Left forelimb (tissue), 1 donor: ENCODE data around the gene ZNF223.
A peak's percentile ranks its signal among the peaks of the same experiment; 100 is the strongest.

Experiments
- DNase-seq: peaks from one replicate; pipeline ENCODE4 v3.0.0-alpha.2; 2018; ENCODE audit warnings: low spot score

The ZNF223 gene

DNA sequence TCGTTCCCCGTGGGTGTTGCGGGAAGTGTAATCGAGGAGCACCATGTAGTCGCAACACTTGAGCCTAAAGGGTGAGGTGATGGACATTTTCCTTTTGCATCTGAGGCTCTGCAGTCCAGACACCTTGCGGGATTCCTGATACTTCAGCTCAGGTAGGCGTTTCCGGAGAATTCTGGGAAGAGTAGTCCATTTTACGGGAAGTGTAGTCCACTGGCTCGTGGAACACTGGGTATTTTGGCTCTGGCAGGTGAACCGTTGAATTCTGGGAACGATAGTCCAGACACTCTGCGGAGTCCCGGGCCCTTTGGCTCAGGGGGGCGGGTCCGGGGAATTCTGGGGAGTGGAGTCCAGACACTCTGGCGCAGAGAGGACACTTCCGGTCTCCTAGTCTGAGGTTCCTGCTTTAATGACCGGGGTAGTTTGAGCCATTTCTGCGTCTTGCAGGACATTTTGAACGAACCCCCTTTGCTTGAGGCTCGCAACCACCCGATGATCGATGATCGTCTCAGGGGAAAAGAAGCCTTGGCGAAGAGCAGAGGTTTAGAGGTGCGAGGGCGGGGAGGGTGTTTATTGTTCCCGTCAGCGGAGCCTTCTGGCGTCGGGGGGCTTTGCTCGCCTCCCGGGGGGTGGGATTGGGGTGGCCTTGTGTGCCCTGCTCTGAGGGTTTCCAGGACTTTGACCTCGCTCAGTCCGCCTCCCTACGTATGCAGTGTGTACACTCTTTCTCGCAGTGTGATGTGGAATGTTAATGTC is at the start of gene ZNF223:
Gene ZNF223, plus strand, starts transcription at position 387 of the 753 bp plus-strand sequence. CDS start 3,141 bp downstream, outside the sequence.
- peak; percentile 94 for DNase-seq

DNA sequence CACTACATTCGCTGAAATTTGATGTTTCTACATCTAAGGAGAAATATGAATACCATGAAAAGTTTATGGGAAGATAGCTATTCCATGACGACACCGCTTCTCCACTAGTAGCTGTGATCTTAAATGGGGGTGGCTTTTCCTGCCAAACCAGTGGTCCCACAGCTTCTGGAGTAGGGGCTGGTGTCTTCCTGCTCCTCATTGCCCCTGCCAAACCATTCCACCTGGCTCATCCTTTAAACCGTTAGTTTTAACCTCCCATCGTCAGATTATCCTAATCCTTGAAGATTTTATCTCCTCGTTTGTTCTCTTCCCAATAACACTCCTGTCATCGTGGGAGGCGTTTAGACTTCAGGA is 49.6 kb upstream of the ZNF223 start:
- DNase-seq = no peak

DNA sequence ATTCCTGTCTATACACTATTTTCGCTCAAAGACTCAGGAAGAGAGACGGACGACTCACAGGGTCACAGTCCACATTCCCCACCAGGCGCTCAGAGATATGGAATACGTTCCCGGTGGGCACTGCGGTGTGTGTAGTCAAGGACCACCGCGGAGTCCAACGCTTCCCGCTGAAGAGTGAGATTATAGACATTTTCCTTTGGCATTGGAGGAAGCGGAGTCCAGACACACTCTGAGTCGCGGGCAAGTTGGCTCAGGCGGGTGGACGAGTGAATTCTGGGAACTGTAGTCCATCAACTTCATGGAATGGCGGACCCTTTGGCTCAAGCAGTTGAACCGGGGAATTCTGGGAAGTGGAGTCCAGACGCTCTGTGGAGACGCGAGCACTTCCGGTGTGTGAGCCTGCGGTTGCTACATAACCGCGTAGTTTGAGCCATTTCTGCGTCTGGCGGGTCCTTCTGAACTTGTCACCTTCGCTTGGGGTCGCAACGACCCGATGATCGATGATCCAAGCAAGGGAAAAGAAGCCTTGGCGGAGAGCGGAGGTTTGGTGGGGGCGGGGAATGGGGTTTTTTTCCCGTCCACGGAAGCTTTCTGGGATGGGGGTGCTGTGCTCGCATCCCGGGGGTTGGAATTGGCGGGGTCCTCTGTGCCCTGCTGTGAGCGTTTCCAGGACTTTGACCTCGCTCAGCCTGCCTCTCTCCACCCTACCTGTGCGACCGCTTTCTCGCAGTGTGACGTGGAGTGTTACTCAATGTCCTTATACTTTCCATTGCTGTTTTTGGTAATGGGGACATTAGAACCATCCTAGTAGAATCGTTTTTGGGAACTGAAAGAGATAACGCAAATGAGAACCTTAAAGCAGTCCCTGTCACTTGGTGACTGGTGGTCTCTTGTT is 49.0 kb upstream of the ZNF223 start, which contains the start of gene ZNF230:
Gene ZNF230, plus strand, starts transcription at position 392 of the 895 bp plus-strand sequence. CDS start 4,122 bp downstream, outside the sequence.
- peak; percentile 91 for DNase-seq

DNA sequence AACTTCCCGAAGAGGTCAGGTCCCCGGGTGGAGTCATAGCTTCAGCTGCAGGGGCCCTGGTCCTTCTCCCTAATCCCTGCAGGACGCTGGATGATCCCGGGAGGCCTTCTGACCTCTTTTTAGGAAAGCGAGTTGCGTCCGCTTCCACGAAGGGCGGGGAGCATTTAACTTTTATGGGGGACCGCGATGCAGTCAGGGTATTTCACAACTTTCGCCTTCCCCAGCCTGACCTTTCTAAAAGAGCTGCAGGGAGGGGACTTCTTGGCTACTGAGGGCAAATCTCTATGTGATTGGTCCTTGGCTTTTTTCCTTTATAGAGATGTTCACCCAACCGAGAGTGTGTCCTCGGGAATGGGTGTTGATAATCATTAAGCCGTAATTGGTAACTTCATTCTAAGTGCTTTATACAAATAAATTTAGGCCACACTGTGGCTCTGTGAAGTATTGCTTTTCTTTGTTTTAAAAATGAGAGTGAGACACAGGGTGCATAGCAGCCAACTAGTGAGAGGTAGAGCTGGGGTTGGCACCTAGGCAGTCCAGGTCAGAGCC is 48.3 kb upstream of the ZNF223 start:
- no peak for DNase-seq

DNA sequence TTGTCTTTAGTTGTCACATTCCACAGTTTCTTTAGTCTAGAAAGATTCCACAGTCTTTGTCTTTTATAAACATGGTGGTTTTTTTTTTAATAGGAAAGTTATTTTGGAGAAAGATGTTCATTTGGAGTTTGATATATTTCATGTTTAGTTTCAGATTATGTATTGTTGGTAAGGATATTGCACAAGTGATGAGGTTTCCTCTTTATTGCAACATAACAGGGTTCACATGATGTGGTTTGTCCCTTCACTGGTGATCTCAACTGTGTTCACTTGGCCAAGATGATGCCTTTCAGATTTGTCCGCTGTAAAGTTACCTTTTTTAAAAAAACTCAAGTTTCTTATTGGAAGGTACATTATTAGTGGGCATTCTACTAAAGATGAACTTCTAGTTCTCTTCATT is 45.9 kb upstream of the ZNF223 start:
- DNase-seq = no peak

DNA sequence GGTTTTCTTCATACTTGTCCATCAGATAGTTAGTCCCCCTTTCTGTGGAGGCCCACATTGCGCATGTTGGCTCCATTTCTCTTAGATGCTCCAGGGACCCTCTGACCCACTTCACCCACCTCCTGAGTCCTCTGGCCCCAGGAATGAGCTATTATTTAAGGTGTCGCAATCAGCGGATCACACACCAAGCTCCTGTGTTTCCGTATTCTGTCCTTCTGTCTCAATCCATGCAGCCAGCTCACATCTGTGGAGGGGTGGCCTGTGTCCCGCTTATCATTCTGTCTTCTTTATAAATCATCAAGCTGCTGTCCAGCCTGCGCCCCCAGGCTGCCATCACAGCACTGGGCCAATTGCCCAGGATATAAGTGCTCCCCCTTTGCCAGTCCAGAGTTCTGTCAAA is 44.4 kb upstream of the ZNF223 start:
- DNase-seq = no peak

DNA sequence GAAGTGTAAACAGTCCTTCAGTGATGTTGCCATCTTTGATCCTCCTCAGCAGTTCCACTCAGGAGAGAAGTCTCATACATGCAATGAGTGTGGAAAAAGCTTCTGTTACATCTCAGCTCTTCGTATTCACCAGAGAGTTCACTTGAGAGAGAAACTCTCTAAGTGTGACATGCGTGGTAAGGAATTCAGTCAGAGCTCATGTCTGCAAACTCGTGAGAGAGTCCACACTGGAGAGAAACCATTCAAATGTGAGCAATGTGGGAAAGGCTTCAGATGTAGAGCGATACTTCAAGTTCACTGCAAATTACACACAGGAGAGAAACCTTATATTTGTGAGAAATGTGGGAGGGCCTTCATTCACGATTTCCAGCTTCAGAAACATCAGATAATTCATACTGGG is 41.4 kb upstream of the ZNF223 start:
- no peak for DNase-seq

DNA sequence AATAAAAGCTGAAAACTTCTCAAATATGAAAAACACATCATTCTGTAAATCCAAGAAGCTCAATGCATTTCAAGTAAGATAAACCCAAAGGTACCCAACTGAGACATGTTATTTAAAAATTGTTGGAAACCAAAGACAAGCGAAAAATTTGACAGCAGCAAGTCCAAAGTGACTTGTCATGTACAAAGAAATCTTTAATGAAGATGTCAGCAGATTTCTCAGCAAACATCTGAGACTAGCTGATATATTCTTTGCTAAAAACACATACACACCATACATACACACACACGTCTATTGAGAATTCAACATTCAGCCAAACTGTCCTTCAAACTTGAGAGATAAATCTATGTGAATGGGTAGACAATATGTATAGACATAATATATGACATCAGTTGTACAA is 32.3 kb upstream of the ZNF223 start:
- no peak for DNase-seq

DNA sequence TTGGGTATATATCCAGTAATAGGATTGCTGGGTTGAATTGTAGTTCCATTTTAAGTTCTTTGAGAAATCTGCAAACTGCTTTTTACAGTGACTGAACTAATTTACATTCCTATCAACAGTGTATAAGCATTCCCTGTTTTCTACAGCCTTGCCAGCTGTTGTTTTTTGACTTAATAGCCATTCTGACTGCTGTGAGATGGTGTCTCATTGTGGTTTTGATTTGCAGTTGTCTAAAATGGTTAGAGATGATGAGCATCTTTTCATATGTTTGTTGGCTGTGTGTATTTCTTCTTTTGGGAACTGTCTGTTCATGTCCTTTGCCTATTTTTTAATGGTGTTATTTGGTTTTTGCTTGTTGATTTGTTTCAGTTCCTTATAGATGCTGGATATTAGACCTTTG is 30.6 kb upstream of the ZNF223 start:
- DNase-seq = no peak

DNA sequence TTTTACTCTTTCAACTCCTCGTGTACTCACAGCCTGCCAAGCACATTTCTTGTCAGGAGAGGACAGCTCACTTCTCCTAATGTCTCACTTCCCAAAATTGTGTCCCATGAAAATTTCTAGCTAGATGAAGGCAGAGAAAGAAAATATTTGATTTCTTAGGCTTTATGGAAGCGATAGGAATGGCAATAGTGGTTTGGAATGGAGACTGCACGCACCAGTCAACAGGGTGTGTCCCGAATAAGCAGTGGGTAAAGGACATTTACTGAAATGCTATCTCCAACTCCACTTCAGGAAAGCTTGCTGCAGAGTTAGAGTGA is 27.0 kb upstream of the ZNF223 start:
- DNase-seq = no peak

DNA sequence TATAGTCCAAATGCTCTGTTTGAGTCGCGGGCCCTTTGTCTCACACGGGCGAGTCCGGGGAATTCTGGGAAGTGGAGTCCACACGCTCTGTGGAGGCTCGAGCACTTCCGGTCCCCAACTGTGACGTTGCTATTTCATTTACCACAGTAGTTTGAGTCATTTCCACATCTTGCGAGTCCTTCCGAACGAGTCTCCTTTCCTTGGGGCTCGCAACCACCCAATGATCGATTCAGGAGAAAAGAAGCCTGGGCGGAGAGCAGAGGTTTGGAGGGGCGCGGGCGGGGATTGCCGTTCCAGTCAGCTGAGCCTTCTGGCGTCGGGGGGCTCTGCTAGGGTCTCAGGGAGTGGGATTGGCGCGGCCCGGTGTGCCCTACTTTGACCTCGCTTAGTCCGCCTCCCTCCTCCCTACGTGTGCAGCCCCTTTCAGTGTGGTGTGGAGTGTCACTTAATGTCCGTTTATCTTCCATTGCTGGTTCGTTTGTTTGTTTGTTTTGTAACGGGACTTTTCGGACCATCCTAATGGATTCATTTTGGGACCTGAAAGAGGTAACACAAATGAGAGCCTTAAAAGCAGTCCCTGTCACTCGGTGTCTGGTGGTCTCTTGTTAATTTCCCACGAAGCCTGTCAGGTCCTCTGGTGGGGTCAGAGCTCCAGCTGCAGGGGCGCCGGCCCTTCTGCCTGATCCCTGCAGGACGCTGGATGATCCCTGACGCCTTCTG is 26.5 kb upstream of the ZNF223 start, which contains the start of gene ZNF222:
Gene ZNF222, plus strand, starts transcription at position 163 of the 720 bp plus-strand sequence. Its CDS starts 58 bp downstream, at position 221.
- DNase-seq = peak; percentile 86

DNA sequence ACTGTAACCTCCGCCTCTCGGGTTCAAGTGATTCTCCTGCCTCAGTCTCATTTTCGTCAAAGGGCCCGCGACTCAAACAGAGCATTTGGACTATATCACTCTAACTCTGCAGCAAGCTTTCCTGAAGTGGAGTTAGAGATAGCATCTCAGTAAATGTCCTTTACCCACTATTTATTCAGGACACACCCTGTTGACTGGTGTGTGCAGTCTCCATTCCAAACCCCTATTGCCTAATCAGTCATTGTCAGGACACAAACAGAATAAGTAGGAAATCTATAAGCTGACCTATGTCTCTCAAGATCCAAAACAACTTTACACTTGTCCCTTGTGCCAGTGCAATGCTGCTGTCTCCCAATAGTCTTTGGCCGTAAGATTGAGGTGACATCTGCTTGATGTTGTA is 25.2 kb upstream of the ZNF223 start:
- DNase-seq = no peak

DNA sequence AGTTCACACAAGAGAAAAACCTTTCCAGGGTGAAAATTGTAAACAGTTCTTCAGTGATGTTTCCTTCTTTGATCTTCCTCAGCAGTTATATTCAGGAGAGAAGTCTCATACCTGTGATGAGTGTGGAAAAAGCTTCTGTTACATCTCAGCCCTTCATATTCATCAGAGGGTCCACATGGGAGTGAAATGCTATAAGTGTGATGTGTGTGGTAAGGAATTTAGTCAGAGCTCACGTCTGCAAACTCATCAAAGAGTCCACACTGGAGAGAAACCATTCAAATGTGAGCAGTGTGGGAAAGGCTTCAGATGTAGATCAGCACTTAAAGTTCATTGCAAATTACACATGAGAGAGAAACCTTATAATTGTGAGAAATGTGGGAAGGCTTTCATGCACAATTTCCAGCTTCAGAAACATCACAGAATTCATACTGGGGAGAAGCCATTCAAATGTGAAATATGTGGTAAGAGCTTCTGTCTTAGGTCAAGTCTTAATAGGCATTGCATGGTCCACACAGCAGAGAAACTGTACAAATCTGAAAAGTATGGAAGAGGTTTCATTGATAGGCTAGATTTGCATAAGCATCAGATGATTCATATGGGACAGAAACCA is 19.7 kb upstream of the ZNF223 start:
- DNase-seq = no peak

DNA sequence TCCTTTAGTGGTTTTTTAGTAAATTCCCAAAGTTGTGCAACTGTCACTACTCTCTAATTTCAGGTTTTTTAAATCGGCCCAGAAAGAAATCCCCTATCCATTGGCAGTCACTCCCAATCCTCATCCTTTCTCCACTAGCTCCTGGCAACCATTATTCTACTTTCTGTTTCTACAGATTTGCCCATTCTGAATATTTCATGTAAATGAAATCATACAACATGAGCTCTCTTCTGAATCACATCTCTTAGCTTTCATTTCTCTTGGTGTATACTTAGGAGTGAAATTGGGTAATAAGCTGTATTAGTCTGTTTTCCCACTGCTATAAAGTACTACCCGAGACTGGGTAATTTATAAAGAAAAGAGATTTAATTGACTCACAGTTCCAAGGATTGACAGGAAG is 9.7 kb upstream of the ZNF223 start:
- no peak for DNase-seq

DNA sequence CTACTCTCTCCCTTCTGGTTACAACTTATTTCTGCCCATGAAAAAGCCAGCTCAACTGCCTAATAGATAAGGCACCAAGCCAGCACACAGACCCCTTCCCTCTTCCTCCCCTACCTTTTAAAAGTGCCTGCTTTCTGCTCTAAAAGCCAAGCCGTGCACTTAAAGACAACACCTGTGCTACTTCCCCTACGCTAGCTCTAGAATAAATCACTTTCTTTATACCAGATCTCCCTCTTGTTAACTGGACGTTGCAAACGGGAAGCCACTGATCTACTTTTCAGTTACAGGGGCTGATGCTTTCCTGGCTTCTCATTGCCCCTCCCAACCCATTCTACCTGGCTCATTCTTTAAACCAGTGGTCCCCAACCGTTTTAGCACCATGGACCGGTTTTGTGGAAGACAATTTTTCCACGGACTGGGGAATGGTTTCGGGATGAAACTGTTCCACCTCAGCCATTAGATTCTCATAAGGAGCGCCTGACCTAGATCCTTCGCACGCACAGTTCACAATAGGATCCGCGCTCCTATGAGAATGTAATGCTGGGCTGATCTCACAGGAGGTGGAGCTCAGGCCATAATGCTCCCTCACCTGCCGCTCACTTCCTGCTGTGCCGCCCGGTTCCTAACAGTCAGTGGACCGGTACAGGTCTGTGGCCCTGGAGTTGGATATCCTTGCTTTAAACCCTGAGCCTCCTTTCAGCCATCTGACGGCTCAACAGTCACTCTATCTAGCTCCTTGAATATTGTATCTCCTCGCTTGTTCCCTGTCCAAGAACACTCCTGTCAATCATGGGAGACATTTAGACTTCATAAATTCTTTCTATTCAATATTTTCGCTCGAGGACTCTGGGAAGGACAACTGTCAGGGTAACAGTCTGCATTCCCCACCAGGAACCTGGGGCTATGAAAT is 841 bp upstream of the ZNF223 start:
- no peak for DNase-seq

DNA sequence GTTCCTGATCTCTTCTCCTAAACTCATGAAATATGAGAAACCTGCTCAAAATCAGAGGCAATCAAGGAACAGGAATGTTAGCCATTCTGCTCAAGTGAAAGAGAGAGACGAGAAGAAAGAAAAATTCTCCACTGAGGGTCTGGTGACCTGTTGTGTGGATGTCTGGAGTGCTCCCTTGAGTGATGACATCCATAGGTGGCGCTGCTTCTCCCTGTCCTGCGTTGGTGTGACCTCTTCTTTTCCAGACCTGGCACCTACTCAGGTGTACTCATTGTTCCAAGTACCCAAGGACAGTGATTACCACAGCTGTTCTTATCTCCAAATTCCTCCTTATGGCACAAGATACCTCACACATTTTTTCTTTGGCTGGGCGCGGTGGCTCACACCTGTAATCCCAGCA is 4.0 kb downstream of the ZNF223 start:
- no peak for DNase-seq

DNA sequence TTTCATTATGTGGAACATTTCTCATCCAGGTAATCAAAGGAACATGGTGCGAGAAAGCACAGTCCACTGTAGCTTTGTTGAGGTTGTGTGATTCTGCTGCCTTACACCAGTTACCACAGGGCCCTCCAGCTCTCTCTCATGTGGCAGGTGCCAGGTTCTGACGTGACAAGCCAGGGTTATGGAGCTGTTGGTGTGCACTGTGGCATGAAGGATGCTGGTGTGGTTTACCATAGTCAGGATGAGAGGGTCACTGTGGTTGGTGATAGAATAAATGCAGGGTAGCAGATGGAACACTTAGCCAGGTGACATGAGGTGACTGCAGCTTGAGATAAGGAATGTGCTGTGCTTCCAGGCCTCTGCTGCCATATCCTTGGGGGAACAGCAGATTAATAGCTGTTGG is 7.4 kb downstream of the ZNF223 start:
- DNase-seq = no peak

DNA sequence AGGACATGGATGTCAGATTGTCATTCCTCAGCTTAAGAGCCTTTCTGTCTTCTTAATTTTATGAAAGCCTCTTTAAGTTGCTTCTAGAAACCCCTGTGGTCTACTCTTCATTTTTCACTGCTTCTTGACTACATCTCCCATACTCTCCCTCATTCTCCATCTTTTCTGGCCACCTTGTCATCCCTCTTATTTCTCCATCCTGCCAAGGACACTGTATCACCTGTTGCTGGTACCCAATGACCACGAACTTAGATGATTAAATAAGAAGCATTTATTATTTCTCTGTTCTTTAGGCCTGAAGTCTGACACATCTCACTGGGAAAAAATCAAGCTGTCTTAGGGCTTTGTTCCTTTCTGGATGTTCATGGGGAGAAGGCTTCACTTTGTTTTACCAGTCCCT is 9.2 kb downstream of the ZNF223 start:
- no peak for DNase-seq

DNA sequence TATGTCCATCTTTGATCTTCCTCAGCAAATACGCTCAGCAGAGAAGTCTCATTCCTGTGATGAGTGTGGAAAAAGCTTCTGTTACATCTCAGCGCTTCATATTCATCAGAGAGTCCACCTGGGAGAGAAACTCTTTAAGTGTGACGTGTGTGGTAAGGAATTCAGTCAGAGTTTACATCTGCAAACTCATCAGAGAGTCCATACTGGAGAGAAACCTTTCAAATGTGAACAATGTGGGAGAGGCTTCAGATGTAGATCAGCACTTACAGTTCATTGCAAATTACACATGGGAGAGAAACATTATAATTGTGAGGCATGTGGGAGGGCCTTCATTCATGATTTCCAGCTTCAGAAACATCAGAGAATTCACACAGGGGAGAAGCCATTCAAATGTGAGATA is 14.5 kb downstream of the ZNF223 start:
- DNase-seq = no peak

DNA sequence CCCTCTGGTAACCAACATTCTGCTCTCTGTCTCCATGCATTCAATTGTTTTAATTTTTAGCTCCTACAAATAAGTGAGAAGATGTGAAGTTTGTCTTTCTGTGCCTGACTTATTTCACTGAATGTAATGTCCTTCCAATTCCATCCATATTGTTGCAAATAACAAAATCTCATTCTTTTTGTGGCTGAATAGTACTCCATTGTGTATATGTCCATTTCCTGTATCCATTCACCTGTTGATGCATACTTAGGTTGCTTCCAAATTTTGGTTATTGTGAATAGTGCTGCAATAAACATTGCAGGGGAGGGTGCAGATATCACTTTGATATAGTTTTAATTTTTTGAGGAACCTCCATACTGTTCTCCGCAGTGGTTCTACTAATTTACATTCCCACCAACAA is 17.6 kb downstream of the ZNF223 start:
- no peak for DNase-seq
